GM18526 (cell line): ENCODE measurements around the gene TERC.

ENCODE experiments used
- POLR2A ChIP-seq: IDR thresholded peaks from 3 replicates; pipeline ENCODE4 v1.6.1; 2011; ENCODE audit not compliant: insufficient read length; ENCODE audit errors: extremely low read depth

TERC gene

GRCh38 chr3:169764882-169765612 lies at the start of gene TERC:
TERC (minus strand) TSS chr3:169765060.
- TF ChIP-seq POLR2A = peak; percentile 91

- no peak for TF ChIP-seq POLR2A
Observed at GRCh38 chr3:169813757-169814517, 49.1 kb upstream of the TERC start.

GRCh38 chr3:169813278-169813677 lies 48.4 kb upstream of the TERC start:
- no peak for TF ChIP-seq POLR2A

- no peak for TF ChIP-seq POLR2A
Observed at GRCh38 chr3:169812332-169813235, 47.7 kb upstream of the TERC start, which contains the start of the genes LRRC34 and LRRIQ4. LRRC34 (minus strand) TSS chr3:169812904; CDS start chr3:169812548, 356 bp downstream. LRRIQ4 (plus strand) TSS chr3:169812870; CDS start chr3:169821922, 9,052 bp downstream.

GRCh38 chr3:169811631-169812331 lies 46.9 kb upstream of the TERC start:
- TF ChIP-seq POLR2A = no peak

GRCh38 chr3:169809230-169809795 lies 44.5 kb upstream of the TERC start:
- no peak for TF ChIP-seq POLR2A

- TF ChIP-seq POLR2A = no peak
Observed at GRCh38 chr3:169804681-169805080, 39.8 kb upstream of the TERC start.

DNA sequence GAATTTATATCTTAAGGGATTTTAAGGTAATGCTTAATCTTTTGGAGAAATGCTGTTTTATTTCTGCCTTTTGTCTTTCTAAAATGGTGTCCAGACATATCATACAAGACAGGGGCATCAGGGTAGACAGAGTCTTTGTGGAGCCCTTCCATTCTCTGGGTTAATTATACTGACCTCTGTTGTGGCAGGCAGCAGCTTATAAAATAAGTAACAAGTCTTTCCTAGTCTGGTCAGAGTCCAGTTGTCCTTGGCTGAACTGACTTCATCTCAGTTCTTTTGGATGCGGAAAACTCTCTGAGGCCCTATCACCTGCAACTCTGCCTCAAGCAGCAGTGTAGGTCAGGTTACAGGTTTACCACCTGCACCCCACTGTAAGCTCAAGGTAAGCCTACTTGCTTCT lies 27.5 kb upstream of the TERC start:
- TF ChIP-seq POLR2A = no peak

DNA sequence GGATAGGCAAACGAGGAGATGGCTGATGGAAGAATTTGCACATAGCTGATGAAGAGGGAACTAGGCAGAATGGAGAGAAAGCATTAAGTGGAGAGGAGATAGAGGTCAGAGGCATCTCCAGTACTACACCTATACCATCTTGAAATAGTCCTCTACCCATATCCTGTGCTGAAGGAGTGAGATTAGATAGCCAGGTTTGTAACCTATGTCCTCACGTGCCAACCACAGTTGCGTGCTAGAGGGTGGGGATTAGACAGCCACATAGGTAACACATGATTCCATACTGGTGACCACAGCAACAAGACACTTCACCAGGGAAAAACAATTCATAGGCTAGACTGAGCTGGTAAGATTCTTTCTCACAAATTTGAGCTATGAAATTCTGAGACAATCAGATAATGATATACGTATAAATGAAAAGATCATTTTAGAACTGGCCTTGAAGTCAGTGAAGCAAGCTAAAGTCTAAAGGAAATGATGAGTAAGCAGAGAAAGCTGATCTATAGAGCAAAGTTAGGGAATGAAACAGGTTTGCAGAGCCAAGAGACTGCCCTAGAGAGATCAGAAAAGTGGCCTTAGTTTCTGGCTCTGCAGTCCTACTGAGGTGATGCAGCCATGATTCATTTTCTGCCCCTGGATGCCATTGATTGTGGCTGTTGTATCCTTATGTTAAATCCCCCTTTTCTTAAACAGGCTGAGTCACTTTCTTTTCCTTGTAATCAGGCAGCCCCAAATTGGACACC lies 26.0 kb upstream of the TERC start:
- no peak for TF ChIP-seq POLR2A

DNA sequence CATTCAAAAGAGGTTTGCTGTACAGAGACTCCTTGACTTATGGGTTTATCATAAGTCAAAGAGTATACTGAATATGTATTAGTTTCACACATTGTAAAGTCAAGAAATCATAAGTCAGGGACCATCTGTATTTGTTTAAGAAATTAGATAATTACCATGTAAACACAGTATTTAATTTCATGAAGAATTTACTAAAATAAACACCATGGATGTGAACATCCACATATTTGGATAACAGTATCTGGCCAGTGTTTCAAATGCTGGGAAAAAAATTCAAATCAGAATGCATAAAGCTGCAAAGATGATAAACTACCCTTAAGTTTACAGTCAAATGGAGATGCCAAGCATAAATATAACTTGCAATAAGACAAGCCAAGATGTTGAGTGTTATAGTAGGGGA lies 25.4 kb upstream of the TERC start:
- TF ChIP-seq POLR2A = no peak

DNA sequence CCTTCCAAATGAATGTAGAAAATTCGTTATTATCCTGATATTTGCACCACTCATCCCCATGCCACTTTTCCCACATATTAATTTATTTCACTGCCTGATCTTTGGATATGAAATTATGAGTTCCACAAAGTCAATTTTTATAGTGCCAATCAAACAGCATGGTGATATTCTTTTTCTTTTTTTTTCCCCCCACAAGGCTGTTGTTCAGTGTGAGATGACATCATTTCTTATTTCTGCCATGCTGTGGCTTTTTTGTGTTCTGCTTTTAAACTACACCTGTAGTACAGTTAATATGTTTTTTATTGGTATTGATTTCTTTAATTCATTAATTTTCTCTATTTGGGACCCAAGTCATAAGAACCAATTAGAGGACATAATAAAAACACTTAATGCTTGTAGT lies 22.9 kb upstream of the TERC start:
- TF ChIP-seq POLR2A = no peak

GRCh38 chr3:169787120-169787519 lies 22.3 kb upstream of the TERC start:
- TF ChIP-seq POLR2A = no peak

DNA sequence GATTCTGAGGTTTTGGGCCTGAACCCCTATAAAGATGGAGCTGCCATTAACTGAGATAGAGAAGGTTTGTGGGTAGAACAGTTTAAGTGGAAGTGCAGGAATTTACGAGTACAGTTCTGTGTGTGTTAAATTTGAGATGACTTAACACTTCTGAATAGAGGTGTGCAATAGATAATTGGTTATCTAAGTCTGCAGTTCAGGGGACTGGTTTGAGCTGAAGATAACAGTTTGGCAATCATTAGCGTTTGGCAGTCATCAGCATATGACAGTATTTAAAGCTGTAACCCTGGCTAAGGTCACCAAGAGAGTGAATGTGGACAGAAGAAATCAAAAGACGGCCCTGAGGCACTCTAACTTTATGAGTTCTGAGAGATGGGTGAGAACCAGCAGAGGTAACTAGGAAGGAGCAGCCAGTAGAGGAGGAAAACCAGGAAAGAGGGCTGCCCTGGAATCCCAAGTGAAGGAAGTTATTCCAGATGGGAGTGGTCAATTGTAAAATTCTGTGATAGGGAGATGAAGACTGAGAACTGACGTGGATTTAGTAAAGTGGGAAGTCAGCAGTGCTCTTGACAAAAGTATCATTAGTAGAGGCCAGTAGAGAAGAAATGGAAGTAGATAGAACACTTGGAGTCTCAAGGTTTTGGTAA lies 16.5 kb upstream of the TERC start:
- no peak for TF ChIP-seq POLR2A
